ENCODE results near the gene SYCP2L.

DNA sequence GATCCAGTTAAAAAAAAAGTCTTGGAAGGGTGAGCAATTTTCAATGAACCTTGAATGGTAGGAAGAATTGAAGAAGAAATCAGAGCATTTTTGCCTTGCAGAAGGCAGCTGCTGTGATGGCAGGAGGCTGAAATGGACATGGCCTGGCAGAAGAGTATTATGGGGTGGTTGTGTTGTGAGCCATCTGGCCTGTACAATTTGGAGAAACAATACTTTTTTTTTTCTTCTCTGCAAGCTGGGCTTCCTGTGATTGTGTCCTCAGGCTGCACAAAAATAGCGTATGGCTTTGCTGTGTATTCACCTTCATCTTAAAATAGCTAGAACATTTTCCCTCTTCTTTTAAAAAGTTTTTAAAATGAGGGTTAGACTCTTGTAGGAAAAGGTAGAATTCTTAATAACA lies 21.4 kb downstream of the SYCP2L start:
- TF ChIP-seq POLR2AphosphoS5 (IDR thresholded peaks at IDR 0.05) (no peak), EP300 (IDR thresholded peaks at IDR 0.05) (no peak)

Data from sigmoid colon (tissue), 4 donors.